ENCODE results near the gene RRM1.
A peak's percentile ranks its signal among the peaks of the same experiment; 100 is the strongest.
"Not testable (repeated sequence)": the region's sequence is repeated elsewhere in the genome, so short reads cannot be mapped to it uniquely, and the experiment has no call there.

The RRM1 gene

GRCh38 chr11:4094348-4095291 is at the start of gene RRM1:
TSS of gene RRM1 (plus strand) at chr11:4094799. CDS start at chr11:4095013, 214 bp downstream.
- peak; percentile 79 to 90 (median 86) for DNase-seq

GRCh38 chr11:4044976-4045646 is 49.5 kb upstream of the RRM1 start:
- no peak for DNase-seq

- DNase-seq = no peak
Measured at GRCh38 chr11:4048340-4048739, 46.3 kb upstream of the RRM1 start.

GRCh38 chr11:4049006-4049405 is 45.6 kb upstream of the RRM1 start:
- DNase-seq = no peak

GRCh38 chr11:4050138-4050537 is 44.5 kb upstream of the RRM1 start:
- no peak for DNase-seq

GRCh38 chr11:4053200-4053599 is 41.4 kb upstream of the RRM1 start:
- DNase-seq = not testable (repeated sequence)

- DNase-seq = no peak
Measured at GRCh38 chr11:4054643-4055042, 40.0 kb upstream of the RRM1 start.

GRCh38 chr11:4059424-4059823 is 35.2 kb upstream of the RRM1 start:
- no peak for DNase-seq

GRCh38 chr11:4060182-4060923 is 34.2 kb upstream of the RRM1 start:
- DNase-seq = no peak

- DNase-seq = no peak
Measured at GRCh38 chr11:4061700-4062099, 32.9 kb upstream of the RRM1 start.

- DNase-seq = no peak
Measured at GRCh38 chr11:4063348-4063747, 31.3 kb upstream of the RRM1 start.

GRCh38 chr11:4064278-4064955 is 30.2 kb upstream of the RRM1 start:
- DNase-seq = no peak

- no peak for DNase-seq
Measured at GRCh38 chr11:4065086-4065485, 29.5 kb upstream of the RRM1 start.

- DNase-seq = no peak
Measured at GRCh38 chr11:4065601-4066377, 28.8 kb upstream of the RRM1 start.

GRCh38 chr11:4066910-4067309 is 27.7 kb upstream of the RRM1 start:
- no peak for DNase-seq

- no peak for DNase-seq
Measured at GRCh38 chr11:4068962-4069361, 25.6 kb upstream of the RRM1 start.

- DNase-seq = no peak
Measured at GRCh38 chr11:4071325-4071724, 23.3 kb upstream of the RRM1 start.

GRCh38 chr11:4071914-4072313 is 22.7 kb upstream of the RRM1 start:
- DNase-seq = no peak

GRCh38 chr11:4072668-4073285 is 21.8 kb upstream of the RRM1 start:
- DNase-seq = no peak

GRCh38 chr11:4074266-4074665 is 20.3 kb upstream of the RRM1 start:
- no peak for DNase-seq

- no peak for DNase-seq
Measured at GRCh38 chr11:4076774-4077173, 17.8 kb upstream of the RRM1 start.

GRCh38 chr11:4083198-4083597 is 11.4 kb upstream of the RRM1 start:
- DNase-seq = no peak
